HEK293T (cell line): Measurements from ENCODE around the gene TMEM33.
"Not testable (repeated sequence)": the region's sequence is repeated elsewhere in the genome, so short reads cannot be mapped to it uniquely, and the experiment has no call there.

Experiments used
- CTCF ChIA-PET: fragments of 350-600 bp; formaldehyde crosslinking; extraction: SDS; loops from one replicate; lab custom pipeline; 2021; ENCODE audit warnings: antibody characterized with exemption, inconsistent platforms; lab: Yijun Ruan, JAX
- POLR2A ChIA-PET: fragments of 350-600 bp; formaldehyde crosslinking; extraction: SDS; loops from one replicate; lab custom pipeline; 2020; ENCODE audit warnings: antibody characterized with exemption, inconsistent platforms; lab: Yijun Ruan, JAX
- DNase-seq: peaks from one replicate; pipeline ENCODE4 v3.0.0; 2012; ENCODE audit warnings: mixed read lengths; ENCODE audit errors: extremely low spot score
- ARNT ChIP-seq: fragments of 450-650 bp; IDR thresholded peaks from 2 replicates; pipeline ENCODE4 v1.6.1; 2017; ENCODE audit warnings: mild to moderate bottlenecking
- BHLHE40 ChIP-seq: fragments of 450-650 bp; IDR thresholded peaks from 2 replicates; pipeline ENCODE4 v1.6.1; 2016; ENCODE audit warnings: mild to moderate bottlenecking, moderate library complexity, borderline replicate concordance
- CTBP1 ChIP-seq: fragments of 450-650 bp; IDR thresholded peaks from 2 replicates; pipeline ENCODE4 v1.6.1; 2016; ENCODE audit warnings: borderline replicate concordance
- ELF4 ChIP-seq: fragments of 450-650 bp; IDR thresholded peaks from 2 replicates; pipeline ENCODE4 v1.6.1; 2017; ENCODE audit warnings: antibody characterized with exemption
- FOXA1 ChIP-seq: fragments of 450-650 bp; IDR thresholded peaks from 2 replicates; pipeline ENCODE4 v1.6.1; 2016; ENCODE audit warnings: mild to moderate bottlenecking
- FOXK2 ChIP-seq: fragments of 450-650 bp; IDR thresholded peaks from 2 replicates; pipeline ENCODE4 v1.6.1; 2016; ENCODE audit warnings: mild to moderate bottlenecking
- FOXM1 ChIP-seq: fragments of 450-650 bp; IDR thresholded peaks from 2 replicates; pipeline ENCODE4 v1.6.1; 2017; ENCODE audit warnings: mild to moderate bottlenecking, borderline replicate concordance
- HDGF ChIP-seq: fragments of 450-650 bp; IDR thresholded peaks from 2 replicates; pipeline ENCODE4 v1.6.1; 2017; ENCODE audit warnings: antibody characterized with exemption, borderline replicate concordance
- L3MBTL2 ChIP-seq: fragments of 450-650 bp; conservative IDR thresholded peaks from 2 replicates; pipeline ENCODE4 v1.6.1; 2016; ENCODE audit warnings: mild to moderate bottlenecking
- LEF1 ChIP-seq: fragments of 450-650 bp; IDR thresholded peaks from 2 replicates; pipeline ENCODE4 v1.6.1; 2017; ENCODE audit warnings: mild to moderate bottlenecking, borderline replicate concordance
- NFRKB ChIP-seq: fragments of 450-650 bp; IDR thresholded peaks from 2 replicates; pipeline ENCODE4 v1.6.1; 2016; ENCODE audit warnings: mild to moderate bottlenecking, moderate library complexity
- PKNOX1 ChIP-seq: fragments of 450-650 bp; IDR thresholded peaks from 2 replicates; pipeline ENCODE4 v1.6.1; 2016
- SP1 ChIP-seq: fragments of 450-650 bp; IDR thresholded peaks from 2 replicates; pipeline ENCODE4 v1.6.1; 2017
- SUZ12 ChIP-seq: fragments of 450-650 bp; IDR thresholded peaks from 2 replicates; pipeline ENCODE4 v1.6.1; 2016; ENCODE audit warnings: mild to moderate bottlenecking
- TARDBP ChIP-seq: fragments of 450-650 bp; IDR thresholded peaks from 2 replicates; pipeline ENCODE4 v1.6.1; 2016
- ZNF384 ChIP-seq: fragments of 450-650 bp; IDR thresholded peaks from 2 replicates; pipeline ENCODE4 v1.6.1; 2016

TMEM33 gene

GRCh38 chr4:41918278-41918677 is 17.0 kb upstream of the TMEM33 start:
- TF ChIP-seq BHLHE40, result no peak
- no peak for TF ChIP-seq ARNT
- no peak for TF ChIP-seq LEF1
- no peak for TF ChIP-seq HDGF
- POLR2A ChIA-PET, result no interaction called here
- CTCF ChIA-PET, result interaction anchor here (2.5 kb wide), 1 partner anchor 34 kb away, joined by 7 read pairs; no protein-coding TSS in a partner anchor
- no peak for DNase-seq

- CTCF ChIA-PET, POLR2A ChIA-PET, DNase-seq: not testable (repeated sequence)
Measured at GRCh38 chr4:41920416-41920815, 14.8 kb upstream of the TMEM33 start.

GRCh38 chr4:41921476-41921875 is 13.8 kb upstream of the TMEM33 start:
- no peak for DNase-seq
- ChIA-PET POLR2A (no interaction called here), CTCF (no interaction called here)
- TF ChIP-seq CTBP1, result no peak
- TF ChIP-seq HDGF, result no peak
- no peak for TF ChIP-seq L3MBTL2
- no peak for TF ChIP-seq ARNT
- TF ChIP-seq ELF4, result no peak
- no peak for TF ChIP-seq FOXA1
- no peak for TF ChIP-seq TARDBP
- no peak for TF ChIP-seq NFRKB
- no peak for TF ChIP-seq SUZ12
- no peak for TF ChIP-seq BHLHE40
- TF ChIP-seq PKNOX1, result no peak

GRCh38 chr4:41927796-41928499 is 7.3 kb upstream of the TMEM33 start:
- TF ChIP-seq FOXA1 (no peak), CTBP1 (no peak), L3MBTL2 (no peak), LEF1 (no peak), FOXK2 (no peak), ZNF384 (no peak), PKNOX1 (no peak), SUZ12 (no peak), ARNT (no peak), TARDBP (no peak), FOXM1 (no peak), HDGF (no peak), BHLHE40 (no peak), NFRKB (no peak), ELF4 (no peak), SP1 (no peak)
- CTCF ChIA-PET, result no interaction called here
- no peak for DNase-seq
- POLR2A ChIA-PET, result no interaction called here

- ChIA-PET POLR2A (no interaction called here), CTCF (no interaction called here)
Measured at GRCh38 chr4:41930139-41930831, 4.9 kb upstream of the TMEM33 start.

GRCh38 chr4:41932988-41933387 is 2.2 kb upstream of the TMEM33 start:
- POLR2A ChIA-PET, result no interaction called here
- TF ChIP-seq FOXM1 (no peak), SP1 (no peak), NFRKB (no peak), ZNF384 (no peak), BHLHE40 (no peak), HDGF (no peak), ARNT (no peak), SUZ12 (no peak), PKNOX1 (no peak), ELF4 (no peak), FOXA1 (no peak)
- CTCF ChIA-PET, result no interaction called here
- no peak for DNase-seq

More at GRCh38 chr4:41930139-41930831, 4.9 kb upstream of the TMEM33 start:
- TF ChIP-seq NFRKB (no peak), ZNF384 (no peak), LEF1 (no peak), SP1 (no peak), ELF4 (no peak), HDGF (no peak), PKNOX1 (no peak), SUZ12 (no peak), FOXK2 (no peak), ARNT (no peak), L3MBTL2 (no peak), CTBP1 (no peak), FOXM1 (no peak), TARDBP (no peak), BHLHE40 (no peak), FOXA1 (no peak)
- DNase-seq, result no peak
